C4-2B (cell line): ENCODE data around the gene LINGO1.

Source experiments
- CTCF ChIP-seq: fragments of 450-650 bp; conservative IDR thresholded peaks from 2 replicates; pipeline ENCODE4 v1.5.1; 2017; ENCODE audit warnings: mild to moderate bottlenecking
- ZFX ChIP-seq: fragments of 450-650 bp; IDR thresholded peaks from 2 replicates; pipeline ENCODE4 v1.6.1; 2017

- TF ChIP-seq CTCF: no peak
- TF ChIP-seq ZFX: no peak
These were observed 3.4 kb downstream of the LINGO1 start for GRCh38 chr15:77629070-77630030.
